ENCODE measurements around the gene FCSK. TPM values are rescaled to one million over a fixed set of nuclear protein-coding genes. Genes with fewer than 3 reads are reported as not detected.

Gene FCSK
- total and polyA plus RNA-seq, 2 of the 13 experiments (the other 11 are each of a cell fraction or from before 2014, with no cell fraction given), result 9.1 to 19.2 TPM

GRCh38 chr16:70416748-70417616 is 37.4 kb upstream of the FCSK start (continued):
- TF ChIP-seq ZNF142 (CRISPR knock-in tag; IDR thresholded peaks at IDR 0.05), result no peak
- no peak for TF ChIP-seq HCFC1 (IDR thresholded peaks at IDR 0.05; ENCODE audit: low read depth, low read length)
- TF ChIP-seq ZNF44 (CRISPR knock-in tag; IDR thresholded peaks at IDR 0.05), result no peak
- TF ChIP-seq SRF (IDR thresholded peaks at IDR 0.05; ENCODE audit: low read depth, low read length), result no peak
- TF ChIP-seq RBM22 (optimal IDR thresholded peaks at IDR 0.05; ENCODE audit: low read length), result no peak
- no peak for TF ChIP-seq ONECUT2 (CRISPR knock-in tag; IDR thresholded peaks at IDR 0.05)
- no peak for TF ChIP-seq PLRG1 (conservative IDR thresholded peaks at IDR 0.05)
- no peak for TF ChIP-seq SMARCC2 (IDR thresholded peaks at IDR 0.05)
- no peak for TF ChIP-seq ZNF503 (CRISPR knock-in tag; IDR thresholded peaks at IDR 0.05)
- TF ChIP-seq EED (CRISPR knock-in tag; IDR thresholded peaks at IDR 0.05), result no peak
- TF ChIP-seq ZNF607 (CRISPR knock-in tag; IDR thresholded peaks at IDR 0.05; ENCODE audit: borderline replicate concordance), result no peak
- no peak for TF ChIP-seq ZNF576 (CRISPR knock-in tag; IDR thresholded peaks at IDR 0.05)
- peak; percentile 53 for TF ChIP-seq ZNF770 (CRISPR knock-in tag; IDR thresholded peaks at IDR 0.05)
- TF ChIP-seq ZFP36L1 (CRISPR knock-in tag; IDR thresholded peaks at IDR 0.05), result no peak
- TF ChIP-seq DRAP1 (CRISPR knock-in tag; IDR thresholded peaks at IDR 0.05), result no peak
- TF ChIP-seq NCOA2 (CRISPR knock-in tag; IDR thresholded peaks at IDR 0.05), result peak; percentile 63; the same call in 1 of the 2 replicates
- no peak for TF ChIP-seq ZNF710 (CRISPR knock-in tag; IDR thresholded peaks at IDR 0.05; ENCODE audit: borderline replicate concordance)

All from HepG2 (cell line).